Hematopoietic multipotent progenitor cell treated with erythropoietin and hydrocortisone succinate and interleukin-3 and kit ligand, for 6 days (in vitro differentiated cells): ENCODE measurements around the gene PPP2R5A.
"Not testable (repeated sequence)": the region's sequence is repeated elsewhere in the genome, so short reads cannot be mapped to it uniquely, and the experiment has no call there.

Experiments
- DNase-seq: peaks from one replicate; pipeline ENCODE4 v3.0.0-alpha.2; 2015

Gene PPP2R5A

DNA sequence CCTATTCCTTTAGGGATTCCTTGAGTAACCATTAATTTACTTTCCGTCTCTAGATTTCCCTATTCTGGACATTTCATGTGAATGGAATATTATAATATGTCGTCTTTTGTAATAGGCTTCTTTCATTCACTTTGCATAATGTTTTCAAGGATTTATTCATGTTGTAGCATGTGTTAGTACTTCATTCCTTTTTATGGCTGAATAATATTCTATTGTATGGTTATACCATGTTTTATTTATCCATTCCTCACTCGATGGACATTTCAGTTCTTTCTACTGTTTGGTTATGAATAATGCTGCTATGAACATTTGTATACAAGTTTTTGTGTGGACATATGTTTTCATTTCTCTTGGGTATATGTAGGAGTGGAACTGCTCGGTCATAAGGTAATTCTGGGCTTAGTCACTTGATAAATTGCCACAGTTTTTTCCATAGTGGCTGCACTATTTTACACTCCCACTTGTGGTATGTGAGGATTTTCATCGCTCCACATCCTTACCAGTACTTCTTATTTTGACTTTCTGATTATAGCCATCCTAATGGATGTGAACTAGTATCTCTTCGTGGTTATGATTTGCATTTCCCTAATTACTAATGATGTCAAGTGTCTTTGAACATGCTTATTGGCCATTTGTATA, 17.7 kb downstream of the PPP2R5A start:
- DNase-seq: no peak

DNA sequence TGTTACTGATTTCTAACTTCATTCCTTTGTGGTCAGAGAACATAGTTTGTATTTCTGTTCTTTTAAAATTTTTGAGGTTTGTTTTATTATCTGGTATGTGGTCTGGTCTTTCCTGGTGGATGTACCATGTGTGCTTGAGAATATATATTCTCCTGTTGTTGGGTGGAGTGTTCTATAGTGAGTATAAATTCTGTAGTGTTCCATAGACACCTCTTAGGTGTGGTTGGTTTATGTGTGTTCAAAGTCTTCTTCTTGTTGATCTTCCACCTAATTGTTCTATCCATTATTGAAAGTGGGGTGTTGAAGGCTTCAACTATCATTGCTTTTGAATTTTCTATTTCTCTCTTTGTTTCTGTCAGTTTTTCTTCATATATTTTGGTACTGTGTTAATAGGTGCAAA, 20.1 kb downstream of the PPP2R5A start:
- no peak for DNase-seq

DNA sequence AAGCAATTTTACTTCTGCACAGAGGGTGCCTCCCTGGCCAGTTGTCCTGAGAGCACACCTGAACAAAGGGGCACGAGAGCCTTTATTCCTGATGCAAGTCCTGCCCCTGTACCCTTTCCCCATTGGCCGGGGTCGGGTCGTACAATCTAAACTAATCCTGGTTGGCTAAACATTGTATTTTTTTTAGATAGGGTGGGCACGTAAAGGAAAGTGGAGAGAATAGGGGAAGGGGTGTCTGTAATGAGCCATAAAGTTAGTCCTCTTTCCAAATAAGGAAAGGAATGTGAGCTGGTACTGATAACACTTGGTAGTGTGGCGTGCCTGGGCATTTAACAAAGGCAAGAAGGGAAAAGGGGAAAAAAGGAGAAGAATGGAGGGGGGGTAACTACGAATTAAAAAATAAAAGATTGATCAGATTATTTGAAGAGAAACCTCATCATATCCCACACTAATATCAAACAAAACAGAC, 20.8 kb downstream of the PPP2R5A start:
- DNase-seq: not testable (repeated sequence)

DNA sequence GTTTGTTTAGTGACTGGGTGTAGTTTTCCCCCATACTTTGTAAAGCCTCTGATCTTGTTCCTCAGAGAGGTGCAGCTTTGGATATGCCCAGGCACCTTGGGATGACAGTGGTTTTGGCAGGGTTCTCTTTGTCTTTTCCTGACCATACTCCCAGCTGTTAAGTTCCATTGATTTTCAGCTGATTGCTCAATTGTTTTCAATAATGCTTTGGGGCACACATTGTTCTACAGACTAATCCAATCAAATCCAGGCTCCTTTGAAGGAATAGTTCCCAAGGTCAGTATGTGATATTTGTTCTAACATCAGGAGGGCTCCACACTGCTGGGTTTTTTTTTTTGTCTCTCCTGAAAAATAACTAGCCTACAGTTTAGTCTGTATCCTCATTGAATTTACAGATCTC, 24.8 kb downstream of the PPP2R5A start:
- DNase-seq: no peak

DNA sequence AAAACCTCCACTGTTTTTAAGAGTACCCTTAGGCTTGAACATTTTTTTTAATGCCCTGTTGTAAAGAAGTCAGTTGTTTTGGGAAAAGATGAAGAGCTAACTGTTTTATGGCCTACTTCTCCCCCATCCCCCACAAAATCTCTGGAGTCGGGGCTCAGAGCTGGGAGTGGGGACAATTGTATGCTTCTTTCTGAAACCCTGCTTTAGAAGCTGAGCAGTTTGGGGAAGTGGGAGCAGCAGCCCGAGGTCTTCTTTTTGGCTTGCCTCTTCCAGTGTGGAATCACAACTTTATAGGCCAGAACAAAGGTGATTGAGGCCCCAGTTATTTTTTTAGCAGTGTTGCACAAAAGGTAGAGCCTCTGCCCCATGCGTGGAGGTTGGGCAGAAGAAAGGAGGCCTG, 25.2 kb downstream of the PPP2R5A start:
- no peak for DNase-seq

DNA sequence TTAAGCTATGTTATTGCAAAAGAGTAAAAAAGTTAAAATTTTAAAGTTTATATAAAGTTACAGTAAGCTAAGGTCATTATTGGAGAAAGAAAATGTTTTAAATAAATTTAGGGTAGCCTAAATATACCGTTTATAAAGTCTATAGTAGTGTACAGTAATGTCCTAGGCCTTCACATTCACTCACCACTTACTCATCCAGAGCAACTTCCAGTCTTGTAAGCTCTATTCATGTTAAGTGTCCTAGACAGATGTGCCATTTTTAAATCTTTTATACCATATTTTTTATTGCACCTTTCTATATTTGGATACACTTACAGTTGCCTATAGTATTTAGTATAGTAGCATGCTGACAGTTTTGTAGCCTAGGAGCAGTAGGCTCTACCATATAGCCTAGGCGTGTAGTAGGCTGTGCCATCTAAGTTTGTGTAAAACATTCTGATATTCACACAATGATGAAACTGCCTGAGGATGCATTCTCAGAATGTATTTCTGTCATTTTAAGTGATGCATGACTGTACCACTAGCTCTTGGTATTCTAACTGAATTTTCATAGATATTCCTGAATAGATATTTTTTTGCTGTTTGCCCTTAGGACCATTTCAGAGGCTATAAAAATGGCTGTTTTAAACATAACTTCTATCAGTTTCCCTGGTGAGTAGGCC, 26.8 kb downstream of the PPP2R5A start:
- DNase-seq: no peak

DNA sequence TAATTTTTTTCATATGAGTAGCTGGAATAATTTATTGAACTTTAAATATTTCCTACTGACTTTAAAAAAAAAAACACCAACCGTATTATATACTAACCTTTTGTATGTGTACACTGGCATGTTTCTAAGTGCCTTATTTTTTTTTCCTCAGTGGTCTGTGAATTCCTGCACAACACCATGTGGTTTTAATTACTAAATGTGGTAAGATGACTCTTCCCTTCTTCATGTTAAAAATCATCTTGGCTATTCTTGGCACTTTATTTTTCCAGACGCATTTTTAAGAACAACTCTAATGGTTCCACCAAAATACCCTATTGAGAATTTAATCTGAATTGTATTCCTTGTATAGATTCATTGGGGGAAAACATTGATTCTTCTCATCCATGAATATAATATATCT, 28.4 kb downstream of the PPP2R5A start:
- DNase-seq: no peak

DNA sequence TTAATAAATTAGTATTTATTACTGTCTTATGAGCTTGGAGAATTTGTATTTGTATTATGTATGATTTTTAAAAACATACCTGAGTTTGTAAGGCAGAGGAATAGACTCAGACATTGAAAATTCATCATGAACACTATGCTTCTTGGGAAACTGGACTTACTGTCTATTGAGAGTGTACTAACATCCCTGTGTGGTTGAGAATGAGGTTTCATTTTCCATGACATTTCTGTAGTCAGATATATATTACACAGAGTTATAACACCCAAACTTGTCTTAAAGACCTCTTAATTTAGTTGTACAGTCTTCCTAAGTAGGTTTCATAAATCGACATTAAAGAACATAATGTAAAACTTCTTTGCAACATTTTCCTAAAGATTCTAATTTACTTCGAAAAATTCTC, 30.0 kb downstream of the PPP2R5A start:
- peak; percentile 13 for DNase-seq

DNA sequence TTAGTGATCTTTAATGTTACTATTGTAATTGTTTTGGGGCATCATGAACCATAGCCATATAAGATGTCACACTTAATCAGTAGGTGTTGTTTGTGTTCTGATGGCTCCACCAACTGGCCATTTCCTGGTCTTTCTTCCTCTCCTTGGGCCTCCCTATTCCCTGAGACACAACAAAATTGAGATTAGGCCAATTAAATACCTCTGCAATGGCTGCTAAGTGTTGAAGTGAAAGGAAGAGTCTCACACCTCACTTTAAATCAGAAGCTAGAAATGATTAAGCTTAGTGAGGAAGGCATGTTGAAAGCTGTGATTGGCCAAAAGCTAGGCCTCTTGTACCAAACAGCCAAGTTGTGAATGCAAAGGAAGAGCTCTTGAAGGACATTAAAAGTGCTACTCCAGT, 30.7 kb downstream of the PPP2R5A start:
- peak; percentile 65 for DNase-seq

DNA sequence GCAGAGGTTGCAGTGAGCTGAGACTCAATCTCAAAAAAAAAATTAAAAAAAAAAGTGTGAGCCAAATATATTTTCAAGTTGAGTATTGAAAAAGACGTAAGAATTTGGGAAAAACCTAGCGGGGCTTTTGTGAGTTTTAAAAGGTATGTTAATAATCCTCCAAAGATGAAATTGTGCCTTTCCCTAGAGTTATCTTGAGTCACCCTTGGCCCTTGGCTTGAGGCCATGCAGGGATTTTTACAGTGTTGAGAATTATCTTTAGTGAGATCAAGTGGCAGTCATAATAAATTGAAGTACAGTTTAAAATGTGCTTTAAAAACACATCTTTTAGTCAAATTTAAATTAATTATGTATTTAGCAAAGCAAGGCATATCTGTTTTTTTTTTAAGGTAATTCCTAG, 32.7 kb downstream of the PPP2R5A start:
- DNase-seq: peak; percentile 28

DNA sequence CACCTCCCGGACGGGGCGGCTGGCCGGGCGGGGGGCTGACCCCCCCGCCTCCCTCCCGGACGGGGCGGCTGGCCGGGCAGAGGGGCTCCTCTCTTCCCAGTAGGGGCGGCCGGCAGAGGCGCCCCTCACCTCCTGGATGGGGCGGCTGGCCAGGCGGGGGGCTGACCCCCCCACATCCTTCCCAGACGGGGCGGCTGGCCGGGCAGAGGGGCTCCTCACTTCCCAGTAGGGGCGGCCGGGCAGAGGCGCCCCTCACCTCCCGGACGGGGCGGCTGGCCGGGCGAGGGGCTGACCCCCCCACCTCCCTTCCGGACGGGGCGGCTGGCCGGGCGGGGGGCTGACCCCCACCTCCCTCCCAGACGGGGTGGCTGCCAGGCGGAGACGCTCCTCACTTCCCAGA, 35.8 kb downstream of the PPP2R5A start:
- not testable (repeated sequence) for DNase-seq

DNA sequence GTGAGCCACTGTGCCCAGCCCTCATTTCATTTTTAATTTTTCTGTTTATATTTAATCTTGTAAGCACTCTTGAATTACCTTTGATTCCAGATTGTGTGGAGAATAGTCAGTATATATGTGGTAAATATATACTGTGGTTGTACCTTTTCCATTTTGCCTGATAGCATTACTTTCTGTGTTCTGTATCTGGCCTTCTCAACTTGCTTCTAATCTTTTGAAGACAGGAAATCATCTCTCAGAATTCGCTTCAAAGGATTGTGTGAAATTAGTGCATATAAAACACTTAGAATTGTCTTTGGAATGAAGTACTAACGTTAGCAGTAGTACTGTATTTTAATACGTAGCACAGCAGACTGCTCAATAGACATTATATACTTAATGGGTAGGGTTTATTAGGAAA, 37.9 kb downstream of the PPP2R5A start:
- DNase-seq: no peak

DNA sequence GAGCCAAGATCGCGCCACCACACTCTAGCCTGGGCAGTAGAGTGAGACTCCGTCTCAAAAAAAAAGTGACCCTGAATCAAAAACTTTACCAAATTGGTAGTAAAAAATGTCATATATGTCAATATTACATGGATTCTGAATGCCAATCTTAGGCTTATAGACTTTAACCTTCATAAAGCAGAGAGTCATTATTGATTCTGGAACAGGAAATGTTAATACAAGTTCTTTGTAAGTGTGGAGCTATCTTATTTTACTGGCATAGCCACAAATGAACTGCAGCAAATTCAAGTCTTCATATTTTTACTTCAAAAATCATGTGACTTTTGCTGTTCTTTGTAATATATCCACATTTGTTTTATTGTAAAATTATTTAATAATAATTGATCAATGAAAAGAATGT, 41.3 kb downstream of the PPP2R5A start:
- no peak for DNase-seq

DNA sequence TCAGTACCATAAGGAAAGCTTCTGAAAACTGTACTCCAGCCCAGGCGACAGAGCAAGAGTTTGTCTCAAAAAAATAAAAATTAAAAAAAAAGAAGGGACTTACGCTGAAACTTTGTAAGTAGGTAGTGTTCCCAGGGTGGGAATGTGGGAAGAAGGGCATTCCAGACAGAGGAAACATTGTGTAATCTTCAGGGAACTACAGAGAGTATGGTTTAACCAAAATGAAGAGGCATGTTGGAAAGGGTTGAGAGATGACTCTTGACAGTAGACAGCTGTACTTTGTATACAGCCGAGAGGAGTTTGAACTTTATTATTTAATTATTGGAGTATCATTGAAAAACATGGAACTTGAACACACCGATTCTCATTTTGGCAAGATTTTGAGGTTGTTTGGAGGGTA, 43.0 kb downstream of the PPP2R5A start:
- DNase-seq: no peak

DNA sequence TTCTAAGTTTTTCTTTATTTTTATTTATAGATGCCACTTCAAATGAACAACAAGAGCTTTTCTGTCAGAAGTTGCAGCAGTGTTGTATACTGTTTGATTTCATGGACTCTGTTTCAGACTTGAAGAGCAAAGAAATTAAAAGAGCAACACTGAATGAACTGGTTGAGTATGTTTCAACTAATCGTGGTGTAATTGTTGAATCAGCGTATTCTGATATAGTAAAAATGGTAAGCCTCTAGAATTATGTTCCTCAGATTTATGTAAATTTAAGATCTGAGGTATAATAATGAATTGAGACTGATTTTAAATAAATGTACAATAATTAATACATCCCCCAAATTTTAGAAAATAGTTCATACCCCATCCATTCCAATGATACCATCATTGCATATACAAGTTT, 43.9 kb downstream of the PPP2R5A start:
- no peak for DNase-seq

DNA sequence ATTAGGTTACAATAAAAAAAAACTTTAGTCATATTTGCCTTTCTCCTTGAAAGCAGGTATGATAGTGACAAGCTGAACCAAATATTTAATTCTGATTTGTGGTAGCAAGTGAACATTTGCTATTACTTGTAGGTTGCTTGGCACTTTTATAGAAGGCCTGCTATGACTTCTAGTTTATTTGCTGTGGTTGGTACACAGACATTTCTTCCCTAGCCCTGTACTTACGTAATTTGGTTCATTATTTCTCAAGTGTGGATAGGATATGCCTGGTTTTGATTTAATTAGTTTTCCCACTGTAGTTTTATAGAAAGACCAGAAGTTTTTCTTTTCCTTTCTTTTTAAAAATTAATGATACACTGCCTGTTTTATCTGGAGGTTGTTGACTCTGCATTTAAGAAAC, 55.9 kb downstream of the PPP2R5A start:
- DNase-seq: no peak

DNA sequence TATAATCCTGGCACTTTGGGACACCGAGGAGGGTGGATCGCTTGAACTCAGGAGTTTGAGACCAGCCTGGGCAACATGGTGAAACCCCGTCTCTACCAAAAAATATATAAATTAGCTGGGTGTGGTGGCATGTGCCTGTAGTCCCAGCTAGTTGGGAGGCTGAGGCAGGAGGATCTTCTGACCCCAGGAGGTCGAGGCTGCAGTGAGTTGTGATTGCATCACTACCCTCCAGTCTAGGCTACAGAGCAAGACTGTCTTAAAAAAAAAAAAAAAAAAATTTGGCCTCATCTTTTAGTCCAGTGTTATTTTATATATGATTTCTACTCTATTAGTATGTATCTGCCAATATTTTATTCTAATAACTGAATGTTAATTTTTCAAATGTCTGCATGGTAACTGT, 59.7 kb downstream of the PPP2R5A start:
- DNase-seq: no peak

DNA sequence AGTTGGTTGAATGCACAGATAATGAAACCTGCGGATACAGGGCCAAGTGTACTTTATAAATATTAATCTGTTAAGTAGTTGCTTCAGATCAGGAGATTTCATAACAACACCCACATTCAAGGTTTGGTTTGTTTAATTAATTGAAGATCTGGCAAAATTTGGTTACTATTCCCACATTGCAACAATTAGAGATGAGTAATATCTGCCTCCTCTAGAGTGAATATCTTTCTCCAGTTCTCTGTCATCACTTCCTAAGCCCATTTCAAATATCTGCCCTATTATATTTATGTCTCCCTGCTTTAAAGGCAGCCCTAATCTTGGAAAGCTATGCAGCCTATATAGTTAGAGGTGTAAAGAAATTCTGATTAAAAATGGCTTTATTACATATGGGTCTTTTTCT, 61.4 kb downstream of the PPP2R5A start:
- no peak for DNase-seq

DNA sequence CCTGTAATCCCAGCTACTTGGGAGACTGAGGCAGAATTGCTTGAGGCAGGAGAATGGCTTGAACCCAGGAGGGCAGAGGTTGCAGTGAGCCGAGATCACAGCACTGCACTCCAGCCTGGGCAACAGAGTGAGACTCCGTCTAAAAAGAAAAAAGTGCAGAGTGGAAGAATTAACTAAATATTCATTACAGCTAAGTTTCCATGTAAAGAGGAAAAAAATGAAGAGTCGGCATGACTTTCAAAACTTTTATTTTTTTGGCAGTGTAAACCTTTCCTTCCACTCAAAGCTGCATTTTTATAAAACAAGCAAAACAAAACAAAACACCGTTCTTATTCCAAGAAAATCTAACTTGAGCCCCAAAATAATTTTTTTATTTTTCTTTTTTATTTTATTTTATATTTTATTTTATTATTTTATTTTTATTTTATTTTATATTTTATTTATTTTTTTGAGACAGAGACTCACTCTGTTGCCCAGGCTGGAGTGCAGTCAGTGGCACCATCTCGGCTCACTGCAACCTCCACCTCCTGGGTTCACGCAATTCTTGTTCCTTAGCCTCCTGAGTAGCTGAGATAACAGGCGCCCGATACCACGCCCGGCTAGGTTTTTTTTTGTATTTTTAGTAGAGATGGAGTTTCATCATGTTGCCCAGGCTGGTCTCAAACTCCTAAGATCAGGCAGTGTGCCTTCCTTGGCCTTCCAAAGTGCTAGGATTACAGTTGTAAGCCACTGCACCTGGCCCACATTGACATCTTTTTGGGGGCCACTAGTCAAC, 66.6 kb downstream of the PPP2R5A start:
- peak; percentile 86 for DNase-seq

DNA sequence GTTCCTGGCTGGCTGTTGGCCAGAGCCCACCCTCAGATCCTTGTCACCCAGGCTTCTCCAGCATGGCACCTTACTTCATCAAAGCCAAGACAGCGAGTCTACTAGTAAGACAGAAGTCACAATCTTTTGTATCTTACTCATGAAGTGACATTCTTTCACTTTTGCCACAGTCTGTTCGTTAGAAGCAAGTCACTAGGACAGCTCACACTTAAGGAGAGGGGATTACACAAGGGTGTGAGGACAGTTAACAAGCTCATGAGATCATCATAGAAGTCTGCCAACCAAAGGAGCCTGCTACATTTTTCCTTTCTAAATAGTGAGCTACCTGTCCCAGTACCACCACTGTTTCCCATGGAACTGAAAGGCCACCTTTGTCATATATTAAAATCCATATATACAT, 68.0 kb downstream of the PPP2R5A start:
- DNase-seq: peak; percentile 40

DNA sequence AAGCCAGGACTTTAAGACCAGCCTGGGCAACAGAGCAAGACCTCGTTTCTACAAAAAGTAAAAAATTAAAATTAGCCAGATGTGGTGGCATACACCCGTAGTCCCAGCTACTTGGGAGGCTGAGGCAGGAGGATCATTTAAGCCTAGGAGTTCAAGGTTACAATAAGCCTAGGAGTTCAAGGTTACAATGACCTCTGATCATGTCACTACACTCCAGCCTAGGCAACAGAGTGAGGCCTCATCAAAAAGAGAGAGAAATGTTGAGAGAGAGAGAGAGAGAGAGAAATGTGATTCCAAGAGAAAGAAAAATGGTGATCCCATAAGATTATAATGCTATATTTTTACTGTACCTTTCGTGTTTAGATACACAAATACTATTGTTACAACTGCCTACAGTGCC, 69.3 kb downstream of the PPP2R5A start:
- no peak for DNase-seq

DNA sequence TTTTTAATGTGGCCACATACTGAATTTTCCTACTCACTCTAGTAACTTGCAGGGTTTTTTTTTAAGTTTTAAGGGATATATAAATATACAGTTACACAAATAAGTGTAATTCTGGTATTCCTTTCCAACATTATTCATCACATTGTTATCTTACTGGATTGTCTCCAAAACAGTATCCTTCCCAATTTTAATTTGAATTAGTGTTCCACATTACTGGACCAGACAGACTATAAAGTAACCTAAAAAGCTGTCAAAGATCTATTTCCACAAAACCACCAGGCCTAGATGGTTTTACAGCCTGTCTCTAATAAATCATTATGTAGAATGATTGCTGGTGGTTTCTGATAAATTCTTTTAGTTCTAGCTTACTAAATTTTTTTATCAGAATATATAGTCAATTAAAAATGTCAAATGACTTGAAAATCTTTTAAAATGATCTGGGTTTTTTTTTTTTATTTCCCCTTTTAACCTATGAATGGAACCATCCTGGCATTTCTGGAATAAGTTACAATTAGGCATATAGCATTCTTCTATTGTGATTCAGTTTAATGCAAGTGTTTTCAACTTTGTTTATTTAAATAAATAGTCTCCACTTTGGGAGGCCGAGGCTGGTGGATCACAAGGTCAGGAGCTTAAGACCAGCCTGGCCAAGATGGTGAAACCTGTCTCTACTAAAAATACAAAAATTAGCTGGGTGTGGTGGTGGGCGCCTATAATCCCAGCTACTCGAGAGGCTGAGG, 70.2 kb downstream of the PPP2R5A start:
- DNase-seq: no peak

DNA sequence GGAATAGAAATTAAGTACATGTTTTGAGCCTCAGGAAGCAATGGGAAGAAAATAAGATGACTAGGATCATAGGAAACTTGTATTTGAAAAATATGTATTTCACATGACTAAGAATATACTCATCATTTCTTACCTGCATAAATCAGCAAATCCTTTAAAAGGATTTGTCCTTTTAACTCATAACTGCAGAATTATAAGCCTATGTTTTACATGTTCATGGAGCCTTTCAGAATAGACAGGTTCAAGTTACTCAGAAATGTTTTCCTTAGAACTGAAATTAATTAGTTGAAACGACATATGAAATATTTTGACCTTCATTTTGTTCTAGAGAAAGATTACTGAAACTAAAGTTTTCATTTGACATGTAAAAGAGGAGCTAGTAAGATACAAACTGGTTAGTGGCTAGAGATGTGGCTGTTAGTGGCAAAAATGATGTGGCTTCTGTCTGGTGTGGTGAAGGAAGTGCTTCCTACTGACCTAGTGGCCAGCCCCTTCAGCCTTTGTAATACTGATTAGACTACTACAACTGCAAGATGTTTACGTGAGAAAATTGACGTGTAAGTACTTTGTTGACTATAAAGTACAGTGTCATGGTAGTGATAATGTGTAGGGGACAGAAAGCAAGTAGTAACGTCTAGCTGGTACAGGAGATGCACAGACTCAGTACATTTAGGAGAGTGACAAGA, 74.7 kb downstream of the PPP2R5A start:
- DNase-seq: no peak
